Activated gamma-delta T cell (primary cell): Measurements from ENCODE around the gene CPLX3.

ENCODE experiments used
- DNase-seq: peaks from one replicate; lab custom pipeline; 2025; lab: John Stamatoyannopoulos, UW

Gene CPLX3

GRCh38 chr15:74845208-74845568 lies 18.8 kb downstream of the CPLX3 start:
- DNase-seq = no peak

GRCh38 chr15:74845581-74845980 lies 19.2 kb downstream of the CPLX3 start:
- DNase-seq = no peak

GRCh38 chr15:74847432-74847831 lies 21.0 kb downstream of the CPLX3 start:
- DNase-seq = no peak

GRCh38 chr15:74850393-74850792 lies 24.0 kb downstream of the CPLX3 start:
- no peak for DNase-seq

GRCh38 chr15:74851960-74852359 lies 25.5 kb downstream of the CPLX3 start:
- DNase-seq = no peak

- DNase-seq = no peak
Observed at GRCh38 chr15:74854453-74855022, 28.1 kb downstream of the CPLX3 start.

- DNase-seq = no peak
Observed at GRCh38 chr15:74855857-74856256, 29.4 kb downstream of the CPLX3 start.

- no peak for DNase-seq
Observed at GRCh38 chr15:74856537-74856936, 30.1 kb downstream of the CPLX3 start.

GRCh38 chr15:74857082-74857655 lies 30.7 kb downstream of the CPLX3 start:
- no peak for DNase-seq

- no peak for DNase-seq
Observed at GRCh38 chr15:74857671-74858368, 31.4 kb downstream of the CPLX3 start.

GRCh38 chr15:74858369-74858740 lies 31.9 kb downstream of the CPLX3 start:
- no peak for DNase-seq

- no peak for DNase-seq
Observed at GRCh38 chr15:74863239-74864056, 37.0 kb downstream of the CPLX3 start.

- DNase-seq = no peak
Observed at GRCh38 chr15:74864296-74864695, 37.9 kb downstream of the CPLX3 start.

- DNase-seq = no peak
Observed at GRCh38 chr15:74865316-74865715, 38.9 kb downstream of the CPLX3 start.

- no peak for DNase-seq
Observed at GRCh38 chr15:74866090-74866489, 39.7 kb downstream of the CPLX3 start.

GRCh38 chr15:74867466-74868038 lies 41.1 kb downstream of the CPLX3 start:
- DNase-seq = no peak

- DNase-seq = no peak
Observed at GRCh38 chr15:74868059-74868458, 41.6 kb downstream of the CPLX3 start.

- no peak for DNase-seq
Observed at GRCh38 chr15:74869372-74869725, 42.9 kb downstream of the CPLX3 start.

GRCh38 chr15:74869726-74870407 lies 43.4 kb downstream of the CPLX3 start:
- no peak for DNase-seq

- no peak for DNase-seq
Observed at GRCh38 chr15:74870436-74871215, 44.2 kb downstream of the CPLX3 start.

- no peak for DNase-seq
Observed at GRCh38 chr15:74872702-74873035, 46.2 kb downstream of the CPLX3 start.
